H1 (cell line): ENCODE measurements around the gene SENP1. TPM values are rescaled to one million over a fixed set of nuclear protein-coding genes. Genes with fewer than 3 reads are reported as not detected.

ENCODE experiments used
- ASH2L ChIP-seq: fragments of 200-600, 300-600 bp; sonication (generic); IDR thresholded peaks from one replicate; pipeline ENCODE4 v1.7.1; 2017; ENCODE audit warnings: low read length
- ATF2 ChIP-seq: IDR thresholded peaks from 2 replicates; pipeline ENCODE4 v1.6.1; 2012; ENCODE audit warnings: low read length, inconsistent platforms
- CBX8 ChIP-seq: fragments of 300-800, 300-1000 bp; sonication (generic); IDR thresholded peaks from 2 replicates; pipeline ENCODE4 v1.7.1; 2016; ENCODE audit warnings: low read depth, low read length, borderline replicate concordance
- CEBPB ChIP-seq: IDR thresholded peaks from 2 replicates; pipeline ENCODE4 v1.6.1; 2012; ENCODE audit warnings: low read depth, low read length
- CHD1 ChIP-seq: IDR thresholded peaks from 2 replicates; pipeline ENCODE4 v1.6.1; 2012; ENCODE audit warnings: low read depth, low read length, improper control_type of control experiment
- CREB1 ChIP-seq: IDR thresholded peaks from 2 replicates; pipeline ENCODE4 v1.6.1; 2012; ENCODE audit warnings: inconsistent platforms
- EP300 ChIP-seq, 2 experiments: IDR thresholded peaks; 1 replicate in 1 of 2; 2 replicates in 1 of 2; pipeline ENCODE4 v1.6.1; 2011 to 2012; ENCODE audit warnings: low read depth in 2 of 2, low read length in 2 of 2, mild to moderate bottlenecking in 2 of 2, borderline replicate concordance in 1 of 2, inconsistent platforms in 1 of 2, moderate library complexity in 1 of 2
- HDAC2 ChIP-seq, 2 experiments: fragments of 300-600 bp in 1 of 2; sonication (generic) in 1 of 2; IDR thresholded peaks; 2 replicates each; pipeline ENCODE4 v1.6.1; 2011 to 2012; ENCODE audit warnings: low read depth in 2 of 2, low read length in 2 of 2, mild to moderate bottlenecking in 2 of 2, moderate library complexity in 2 of 2, borderline replicate concordance in 1 of 2, inconsistent platforms in 1 of 2
- JUN ChIP-seq: IDR thresholded peaks from 2 replicates; pipeline ENCODE4 v1.6.1; 2011; ENCODE audit warnings: low read depth, mild to moderate bottlenecking, improper control_type of control experiment, low read length
- KDM1A ChIP-seq: fragments of 200-600, 300-600 bp; sonication (generic); IDR thresholded peaks from 2 replicates; pipeline ENCODE4 v1.7.1; 2016; ENCODE audit warnings: mild to moderate bottlenecking, low read length, borderline replicate concordance
- NANOG ChIP-seq: IDR thresholded peaks from 2 replicates; pipeline ENCODE4 v1.6.1; 2011; ENCODE audit warnings: low read length, low read depth, mild to moderate bottlenecking, inconsistent platforms; ENCODE audit not compliant: insufficient read depth, poor library complexity, severe bottlenecking
- NRF1 ChIP-seq: IDR thresholded peaks from 2 replicates; pipeline ENCODE4 v1.6.1; 2011; ENCODE audit warnings: mild to moderate bottlenecking, low read depth, low read length, improper control_type of control experiment
- POU5F1 ChIP-seq: IDR thresholded peaks from 2 replicates; pipeline ENCODE4 v1.6.1; 2011; ENCODE audit warnings: low read depth, mild to moderate bottlenecking, low read length, moderate library complexity
- RFX5 ChIP-seq: IDR thresholded peaks from 2 replicates; pipeline ENCODE4 v1.6.1; 2011; ENCODE audit warnings: low read depth, low read length, improper control_type of control experiment, borderline replicate concordance
- RNF2 ChIP-seq: fragments of 200-900, 300-1000 bp; sonication (generic); IDR thresholded peaks from 2 replicates; pipeline ENCODE4 v1.7.1; 2016; ENCODE audit warnings: borderline replicate concordance, low read depth, mild to moderate bottlenecking, antibody characterized with exemption, low read length; ENCODE audit not compliant: poor library complexity, severe bottlenecking; ENCODE audit errors: missing control alignments
- RXRA ChIP-seq: IDR thresholded peaks from 2 replicates; pipeline ENCODE4 v1.6.1; 2011; ENCODE audit warnings: low read depth, mild to moderate bottlenecking, low read length, moderate library complexity; ENCODE audit not compliant: insufficient read depth
- SAP30 ChIP-seq: fragments of 300-600 bp; sonication (generic); IDR thresholded peaks from 2 replicates; pipeline ENCODE4 v1.7.1; 2012; ENCODE audit warnings: low read length, moderate library complexity, mild to moderate bottlenecking, inconsistent platforms; ENCODE audit not compliant: insufficient read depth, insufficient replicate concordance
- SIRT6 ChIP-seq: IDR thresholded peaks from one replicate; pipeline ENCODE4 v1.7.1; 2012; ENCODE audit warnings: low read length, inconsistent platforms
- TCF12 ChIP-seq: IDR thresholded peaks from 2 replicates; pipeline ENCODE4 v1.6.1; 2011; ENCODE audit warnings: low read depth, mild to moderate bottlenecking, low read length
- USF2 ChIP-seq: IDR thresholded peaks from 2 replicates; pipeline ENCODE4 v1.6.1; 2011; ENCODE audit warnings: low read length, improper control_type of control experiment
- polyA plus RNA-seq, 7 experiments: library from polyadenylated mRNA; depleted of rRNA in 3 of 7; stranded (reverse) in 5 of 7; unstranded in 2 of 7; fragments of >200 nt in 5 of 7; fragments of 200-250 nt in 2 of 7; gene quantifications; 1 replicate in 5 of 7; 2 replicates in 1 of 7; 4 replicates in 1 of 7; pipeline versions ENCODE4 v1.2.1 to v1.2.3, GENCODE V29; 2011 to 2013; ENCODE audit warnings: missing spikeins in 2 of 7, mixed read lengths in 2 of 7
- total RNA-seq: library from RNA; stranded (reverse); fragmentation: NEBNext Ultra II Directional; extraction: Animal tissue kit (Norgen Biotek cat#: 25700); gene quantifications from 2 replicates; pipeline ENCODE4 v1.2.1, GENCODE V29; 2021

Gene SENP1
- total and polyA plus RNA-seq, 2 of the 8 experiments (the other 6 are each of a cell fraction or from before 2014, with no cell fraction given): 14.2 to 31.5 TPM

- TF ChIP-seq TCF12: 0 out of 2 replicates have a peak, but pooled peaks have one; percentile 24
- no peak for TF ChIP-seq ASH2L
- TF ChIP-seq CEBPB: no peak
- no peak for TF ChIP-seq JUN
- no peak for TF ChIP-seq NRF1
- peak; percentile 22; the same call in 1 of the 2 replicates for TF ChIP-seq CREB1
- no peak for TF ChIP-seq USF2
- 0 out of 2 replicates have a peak, but pooled peaks have one; percentile 35 for TF ChIP-seq KDM1A
- TF ChIP-seq RFX5: no peak
- TF ChIP-seq POU5F1: no peak
- no peak for TF ChIP-seq RNF2
- TF ChIP-seq EP300 (IDR thresholded peaks at IDR 0.05; ENCODE audit: borderline replicate concordance in 1 of 2, low read depth in 2 of 2, low read length in 2 of 2): peak in 1 of 2 experiments; percentile 35; a peak in 1 of 3 replicates
- no peak for TF ChIP-seq SAP30
- TF ChIP-seq CBX8: no peak
- no peak for TF ChIP-seq RXRA
- TF ChIP-seq SIRT6: no peak
- no peak for TF ChIP-seq NANOG
- no peak; the same call in 1 of the 2 replicates for TF ChIP-seq CHD1
- no peak for TF ChIP-seq ATF2
- peak in 1 of 2 experiments; percentile 4; a peak in 1 of 4 replicates for TF ChIP-seq HDAC2 (IDR thresholded peaks at IDR 0.05; ENCODE audit: borderline replicate concordance in 1 of 2, low read depth in 2 of 2, low read length in 2 of 2)
These were observed 101.6 kb downstream of the SENP1 start, which contains the start of gene COL2A1 (continued) for GRCh38 chr12:48004053-48004941.
